ENCODE measurements around the gene INSM2. TPM values are rescaled to one million over a fixed set of nuclear protein-coding genes. Genes with fewer than 3 reads are reported as not detected.

Gene INSM2
- total RNA-seq, 1 donor from 2014 or later, result not detected

GRCh38 chr14:35509846-35510245, 24.1 kb upstream of the INSM2 start:
- no peaks in the 10 kb centered on the region for H3K4me1 Mint-ChIP-seq (ENCODE audit: low read depth, unreplicated experiment)
- no peak overlapping the region for H3K9ac ChIP-seq (ENCODE audit: low read length)
- DNase-seq (ENCODE audit: low read depth), result no peak
- no peak overlapping the region for H3K27ac Mint-ChIP-seq (ENCODE audit: unreplicated experiment)
- no peak for FAIRE-seq
- H3K36me3 Mint-ChIP-seq (ENCODE audit: low read depth, unreplicated experiment), result no peaks in the 10 kb centered on the region
- H3K9me3 Mint-ChIP-seq (ENCODE audit: unreplicated experiment), result peaks cover 6% of the 10 kb centered on the region
- H3K27ac ChIP-seq (ENCODE audit: low read depth, low read length), result no peak overlapping the region
- no peaks in the 10 kb centered on the region for H3K9me3 ChIP-seq (ENCODE audit: insufficient read depth, low read depth, low read length)
- H3K4me2 ChIP-seq (ENCODE audit: low read length), result no peak overlapping the region
- no peaks in the 10 kb centered on the region for H3K79me2 ChIP-seq (ENCODE audit: insufficient read depth, low read length)
- no peaks in the 10 kb centered on the region for H3K36me3 ChIP-seq (ENCODE audit: insufficient read depth, low read length)
- no peak overlapping the region for H3K4me3 Mint-ChIP-seq (ENCODE audit: unreplicated experiment)
- H3K4me1 ChIP-seq (ENCODE audit: insufficient read depth, low read length), result no peaks in the 10 kb centered on the region
- no peaks in the 10 kb centered on the region for H3K27me3 Mint-ChIP-seq (ENCODE audit: low read depth, unreplicated experiment)
- TF ChIP-seq EZH2 (IDR thresholded peaks at IDR 0.05; ENCODE audit: insufficient read depth, low read length), result no peak
- no peak for TF ChIP-seq CTCF (IDR thresholded peaks at IDR 0.05; ENCODE audit: insufficient read depth, low read depth, low read length)
- H3K4me3 ChIP-seq (ENCODE audit: insufficient read depth, low read depth, low read length), result no peak overlapping the region
- H2AFZ ChIP-seq (ENCODE audit: low read depth, low read length), result no peak overlapping the region
- no peaks in the 10 kb centered on the region for H4K20me1 ChIP-seq (ENCODE audit: insufficient read depth, low read length)
- no peaks in the 10 kb centered on the region for H3K27me3 ChIP-seq (ENCODE audit: insufficient read depth, low read length)

- H3K27me3 Mint-ChIP-seq (ENCODE audit: low read depth, unreplicated experiment), result no peaks in the 10 kb centered on the region
- no peaks in the 10 kb centered on the region for H3K36me3 ChIP-seq (ENCODE audit: insufficient read depth, low read length)
- no peak overlapping the region for H2AFZ ChIP-seq (ENCODE audit: low read depth, low read length)
- no peaks in the 10 kb centered on the region for H3K79me2 ChIP-seq (ENCODE audit: insufficient read depth, low read length)
- H4K20me1 ChIP-seq (ENCODE audit: insufficient read depth, low read length), result no peaks in the 10 kb centered on the region
- H3K4me3 ChIP-seq (ENCODE audit: insufficient read depth, low read depth, low read length), result no peak overlapping the region
- no peaks in the 10 kb centered on the region for H3K4me1 Mint-ChIP-seq (ENCODE audit: low read depth, unreplicated experiment)
- H3K9ac ChIP-seq (ENCODE audit: low read length), result no peak overlapping the region
- FAIRE-seq (no peak), DNase-seq (ENCODE audit: low read depth) (no peak)
- no peaks in the 10 kb centered on the region for H3K27me3 ChIP-seq (ENCODE audit: insufficient read depth, low read length)
- no peak overlapping the region for H3K4me2 ChIP-seq (ENCODE audit: low read length)
- H3K36me3 Mint-ChIP-seq (ENCODE audit: low read depth, unreplicated experiment), result no peaks in the 10 kb centered on the region
- H3K9me3 ChIP-seq (ENCODE audit: insufficient read depth, low read depth, low read length), result no peaks in the 10 kb centered on the region
- H3K4me3 Mint-ChIP-seq (ENCODE audit: unreplicated experiment), result no peak overlapping the region
- no peak overlapping the region for H3K27ac Mint-ChIP-seq (ENCODE audit: unreplicated experiment)
- no peak overlapping the region for H3K27ac ChIP-seq (ENCODE audit: low read depth, low read length)
- H3K9me3 Mint-ChIP-seq (ENCODE audit: unreplicated experiment), result peaks cover 6% of the 10 kb centered on the region
- TF ChIP-seq EZH2 (IDR thresholded peaks at IDR 0.05; ENCODE audit: insufficient read depth, low read length), result no peak
- no peaks in the 10 kb centered on the region for H3K4me1 ChIP-seq (ENCODE audit: insufficient read depth, low read length)
These were observed 21.2 kb upstream of the INSM2 start for GRCh38 chr14:35512765-35513164.

GRCh38 chr14:35515916-35516315, 18.0 kb upstream of the INSM2 start:
- H3K27me3 ChIP-seq (ENCODE audit: insufficient read depth, low read length), result no peaks in the 10 kb centered on the region
- no peak overlapping the region for H3K27ac ChIP-seq (ENCODE audit: low read depth, low read length)
- no peak overlapping the region for H3K4me2 ChIP-seq (ENCODE audit: low read length)
- Mint-ChIP-seq H3K4me1 (ENCODE audit: low read depth, unreplicated experiment) (no peaks in the 10 kb centered on the region), H3K9me3 (ENCODE audit: unreplicated experiment) (peaks cover 6% of the 10 kb centered on the region), H3K4me3 (ENCODE audit: unreplicated experiment) (no peak overlapping the region), H3K27ac (ENCODE audit: unreplicated experiment) (no peak overlapping the region), H3K36me3 (ENCODE audit: low read depth, unreplicated experiment) (no peaks in the 10 kb centered on the region), H3K27me3 (ENCODE audit: low read depth, unreplicated experiment) (peaks cover 1% of the 10 kb centered on the region)
- DNase-seq (ENCODE audit: low read depth) (no peak), FAIRE-seq (no peak)
- H3K36me3 ChIP-seq (ENCODE audit: insufficient read depth, low read length), result no peaks in the 10 kb centered on the region
- no peak for TF ChIP-seq CTCF (IDR thresholded peaks at IDR 0.05; ENCODE audit: insufficient read depth, low read depth, low read length)
- no peak overlapping the region for H2AFZ ChIP-seq (ENCODE audit: low read depth, low read length)
- H3K4me3 ChIP-seq (ENCODE audit: insufficient read depth, low read depth, low read length), result no peak overlapping the region
- H4K20me1 ChIP-seq (ENCODE audit: insufficient read depth, low read length), result no peaks in the 10 kb centered on the region
- H3K79me2 ChIP-seq (ENCODE audit: insufficient read depth, low read length), result no peaks in the 10 kb centered on the region
- no peaks in the 10 kb centered on the region for H3K4me1 ChIP-seq (ENCODE audit: insufficient read depth, low read length)
- no peaks in the 10 kb centered on the region for H3K9me3 ChIP-seq (ENCODE audit: insufficient read depth, low read depth, low read length)
- H3K9ac ChIP-seq (ENCODE audit: low read length), result no peak overlapping the region
